Measurements from ENCODE around the gene RWDD2A.
"Not testable (repeated sequence)": the region's sequence is repeated elsewhere in the genome, so short reads cannot be mapped to it uniquely, and the experiment has no call there.

Gene RWDD2A

GRCh38 chr6:83188501-83188900 is 4.7 kb upstream of the RWDD2A start:
- no peak for TF ChIP-seq EZH2phosphoT487 (conservative IDR thresholded peaks at IDR 0.05; ENCODE audit: low read length)
- no peak for TF ChIP-seq CTCF (IDR thresholded peaks at IDR 0.05; ENCODE audit: insufficient read depth, low read length, poor library complexity, severe bottlenecking)
- H3K9me3 ChIP-seq (ENCODE audit: insufficient read depth, low read length), result no peaks in the 10 kb centered on the region
- no peak overlapping the region for H3K4me2 ChIP-seq (ENCODE audit: low read depth, low read length, poor library complexity, severe bottlenecking)
- H2AFZ ChIP-seq (ENCODE audit: low read depth, low read length, severe bottlenecking), result no peak overlapping the region
- no peaks in the 10 kb centered on the region for H3K27me3 ChIP-seq (ENCODE audit: low read length)
- no peak overlapping the region for H3K9ac ChIP-seq (ENCODE audit: low read length)
- no peaks in the 10 kb centered on the region for H3F3A ChIP-seq (ENCODE audit: insufficient read depth)
- H3K9me2 ChIP-seq (replicated peaks; ENCODE audit: insufficient read depth, low read length), result no peaks in the 10 kb centered on the region
- H3K79me2 ChIP-seq (ENCODE audit: insufficient read depth, low read length), result peaks cover 9% of the 10 kb centered on the region
- peaks cover 8% of the 10 kb centered on the region; the same call in 1 of the 2 replicates for H3K36me3 ChIP-seq (ENCODE audit: low read length)
- no peaks in the 10 kb centered on the region for H4K20me1 ChIP-seq (ENCODE audit: low read depth, low read length)
- H3K27ac ChIP-seq (ENCODE audit: low read depth, low read length), result no peak overlapping the region
- no peak overlapping the region for H3K4me3 ChIP-seq (ENCODE audit: insufficient read depth, low read length, poor library complexity, severe bottlenecking)

- Histone ChIP-seq H2AFZ (ENCODE audit: low read depth, low read length, severe bottlenecking) (no peak overlapping the region), H3K27me3 (ENCODE audit: low read length) (no peaks in the 10 kb centered on the region), H3K36me3 (ENCODE audit: low read length) (peaks cover 8% of the 10 kb centered on the region; the same call in 1 of the 2 replicates), H3K4me2 (ENCODE audit: low read depth, low read length, poor library complexity, severe bottlenecking) (no peak overlapping the region), H3K9me3 (ENCODE audit: insufficient read depth, low read length) (no peaks in the 10 kb centered on the region), H3K79me2 (ENCODE audit: insufficient read depth, low read length) (peaks cover 9% of the 10 kb centered on the region), H3K9ac (ENCODE audit: low read length) (no peak overlapping the region), H3K4me3 (ENCODE audit: insufficient read depth, low read length, poor library complexity, severe bottlenecking) (no peak overlapping the region), H3K9me2 (replicated peaks; ENCODE audit: insufficient read depth, low read length) (no peaks in the 10 kb centered on the region), H3F3A (ENCODE audit: insufficient read depth) (peaks cover 5% of the 10 kb centered on the region; the same call in 1 of the 2 replicates), H4K20me1 (ENCODE audit: low read depth, low read length) (no peaks in the 10 kb centered on the region), H3K27ac (ENCODE audit: low read depth, low read length) (no peak overlapping the region)
- TF ChIP-seq EZH2phosphoT487 (conservative IDR thresholded peaks at IDR 0.05; ENCODE audit: low read length) (no peak), CTCF (IDR thresholded peaks at IDR 0.05; ENCODE audit: insufficient read depth, low read length, poor library complexity, severe bottlenecking) (no peak)
Measured at GRCh38 chr6:83190626-83191025, 2.5 kb upstream of the RWDD2A start.

- not testable (repeated sequence) for H3K27ac ChIP-seq (ENCODE audit: low read depth, low read length)
- H3K9ac ChIP-seq (ENCODE audit: low read length), result peak overlapping the region; percentile 88
Measured at GRCh38 chr6:83191974-83192373, 1.2 kb upstream of the RWDD2A start.

GRCh38 chr6:83192456-83192855 is 701 bp upstream of the RWDD2A start:
- peaks cover 5% of the 10 kb centered on the region; the same call in 1 of the 2 replicates for H3F3A ChIP-seq (ENCODE audit: insufficient read depth)
- no peaks in the 10 kb centered on the region for H3K9me2 ChIP-seq (replicated peaks; ENCODE audit: insufficient read depth, low read length)
- H3K9ac ChIP-seq (ENCODE audit: low read length), result peak overlapping the region; percentile 88

More at GRCh38 chr6:83191974-83192373, 1.2 kb upstream of the RWDD2A start:
- not testable (repeated sequence) for H3K36me3 ChIP-seq (ENCODE audit: low read length); H2AFZ ChIP-seq (ENCODE audit: low read depth, low read length, severe bottlenecking); H3F3A ChIP-seq (ENCODE audit: insufficient read depth); H4K20me1 ChIP-seq (ENCODE audit: low read depth, low read length); H3K79me2 ChIP-seq (ENCODE audit: insufficient read depth, low read length); H3K27me3 ChIP-seq (ENCODE audit: low read length); H3K9me2 ChIP-seq (replicated peaks; ENCODE audit: insufficient read depth, low read length); H3K9me3 ChIP-seq (ENCODE audit: insufficient read depth, low read length)
- peak overlapping the region; percentile 95 for H3K4me2 ChIP-seq (ENCODE audit: low read depth, low read length, poor library complexity, severe bottlenecking)
- peak overlapping the region; percentile 89 for H3K4me3 ChIP-seq (ENCODE audit: insufficient read depth, low read length, poor library complexity, severe bottlenecking)

More at GRCh38 chr6:83192456-83192855, 701 bp upstream of the RWDD2A start:
- Histone ChIP-seq H3K36me3 (ENCODE audit: low read length) (peaks cover 5% of the 10 kb centered on the region; the same call in 1 of the 2 replicates), H2AFZ (ENCODE audit: low read depth, low read length, severe bottlenecking) (peak overlapping the region; percentile 78), H3K79me2 (ENCODE audit: insufficient read depth, low read length) (peaks cover 9% of the 10 kb centered on the region), H3K27me3 (ENCODE audit: low read length) (no peaks in the 10 kb centered on the region), H3K4me2 (ENCODE audit: low read depth, low read length, poor library complexity, severe bottlenecking) (peak overlapping the region; percentile 95), H3K9me3 (ENCODE audit: insufficient read depth, low read length) (no peaks in the 10 kb centered on the region), H3K27ac (ENCODE audit: low read depth, low read length) (no peak overlapping the region), H3K4me3 (ENCODE audit: insufficient read depth, low read length, poor library complexity, severe bottlenecking) (peak overlapping the region; percentile 89), H4K20me1 (ENCODE audit: low read depth, low read length) (no peaks in the 10 kb centered on the region)
- TF ChIP-seq EZH2phosphoT487 (conservative IDR thresholded peaks at IDR 0.05; ENCODE audit: low read length) (no peak), CTCF (IDR thresholded peaks at IDR 0.05; ENCODE audit: insufficient read depth, low read length, poor library complexity, severe bottlenecking) (no peak)

All from SU-DHL-6 (cell line).